SK-N-MC (cell line): ENCODE results near the gene HUNK.

Experiments used
- DNase-seq: peaks from one replicate; pipeline ENCODE4 v3.0.0-alpha.2; 2011; ENCODE audit warnings: low read depth, low spot score
- H3K27ac ChIP-seq: fragments of 200-600 bp; sonication (generic); 2 replicates; pipeline ENCODE4 v1.5.1; 2016; ENCODE audit warnings: mixed run types
- H3K36me3 ChIP-seq: fragments of 200-600 bp; sonication (generic); 2 replicates; pipeline ENCODE4 v1.6.1; 2017; ENCODE audit warnings: antibody characterized with exemption, low read length, mixed read lengths; ENCODE audit not compliant: insufficient read depth
- H3K4me3 ChIP-seq: fragments of 200-600 bp; sonication (generic); 2 replicates; pipeline ENCODE4 v1.5.1; 2016
- H3K9ac ChIP-seq: fragments of 200-600 bp; sonication (generic); 2 replicates; pipeline ENCODE4 v1.8.0; 2017; ENCODE audit warnings: mixed run types, mixed read lengths; ENCODE audit not compliant: insufficient read length
- H3K9me3 ChIP-seq: fragments of 200-600 bp; sonication (generic); 2 replicates; pipeline ENCODE4 v1.6.1; 2017; ENCODE audit warnings: low read depth, mild to moderate bottlenecking, antibody characterized with exemption, low read length, moderate library complexity, mixed read lengths
- EZH2 ChIP-seq: fragments of 200-600 bp; sonication (generic); IDR thresholded peaks from one replicate; pipeline ENCODE4 v1.6.1; 2017; ENCODE audit warnings: antibody characterized with exemption
- FOXP2 ChIP-seq: optimal IDR thresholded peaks from 2 replicates; pipeline ENCODE3; 2011; ENCODE audit warnings: mild to moderate bottlenecking, moderate library complexity; ENCODE audit not compliant: insufficient read depth; ENCODE audit errors: extremely low read length, control extremely low read depth
- POLR2AphosphoS5 ChIP-seq: IDR thresholded peaks from 2 replicates; pipeline ENCODE4 v1.6.1; 2012; ENCODE audit warnings: mild to moderate bottlenecking, low read depth, low read length, borderline replicate concordance

HUNK gene

GRCh38 chr21:31908106-31909031 is 35.5 kb downstream of the HUNK start:
- H3K4me3 ChIP-seq, result no peak overlapping the region
- TF ChIP-seq EZH2 (no peak), POLR2AphosphoS5 (no peak), FOXP2 (no peak)
- no peak overlapping the region for H3K9ac ChIP-seq
- H3K9me3 ChIP-seq, result no peaks in the 10 kb centered on the region
- no peaks in the 10 kb centered on the region for H3K36me3 ChIP-seq
- no peak for DNase-seq
- H3K27ac ChIP-seq, result no peak overlapping the region

- H3K9ac ChIP-seq, result no peak overlapping the region
- H3K27ac ChIP-seq, result no peak overlapping the region
- no peak for DNase-seq
- no peaks in the 10 kb centered on the region for H3K36me3 ChIP-seq
- no peak for TF ChIP-seq EZH2
- TF ChIP-seq FOXP2, result no peak
- TF ChIP-seq POLR2AphosphoS5, result no peak
- no peaks in the 10 kb centered on the region for H3K9me3 ChIP-seq
- H3K4me3 ChIP-seq, result no peak overlapping the region
Observed at GRCh38 chr21:31909153-31910073, 36.6 kb downstream of the HUNK start.

GRCh38 chr21:31910074-31910470 is 37.3 kb downstream of the HUNK start:
- no peaks in the 10 kb centered on the region for H3K9me3 ChIP-seq
- no peaks in the 10 kb centered on the region for H3K36me3 ChIP-seq
- H3K9ac ChIP-seq, result no peak overlapping the region
- no peak overlapping the region for H3K4me3 ChIP-seq
- H3K27ac ChIP-seq, result no peak overlapping the region
- no peak for TF ChIP-seq POLR2AphosphoS5
- no peak for TF ChIP-seq EZH2
- TF ChIP-seq FOXP2, result no peak
- no peak for DNase-seq

- Histone ChIP-seq H3K36me3 (no peaks in the 10 kb centered on the region), H3K9ac (no peak overlapping the region), H3K9me3 (no peaks in the 10 kb centered on the region), H3K4me3 (no peak overlapping the region), H3K27ac (no peak overlapping the region)
- no peak for TF ChIP-seq FOXP2
- TF ChIP-seq POLR2AphosphoS5, result no peak
- no peak for TF ChIP-seq EZH2
- DNase-seq, result no peak
Observed at GRCh38 chr21:31911138-31911907, 38.5 kb downstream of the HUNK start.

- no peaks in the 10 kb centered on the region for H3K9me3 ChIP-seq
- no peaks in the 10 kb centered on the region for H3K36me3 ChIP-seq
- H3K4me3 ChIP-seq, result no peak overlapping the region
- H3K27ac ChIP-seq, result no peak overlapping the region
- no peak for DNase-seq
- TF ChIP-seq FOXP2 (no peak), EZH2 (no peak)
- H3K9ac ChIP-seq, result no peak overlapping the region
Observed at GRCh38 chr21:31912501-31912900, 39.7 kb downstream of the HUNK start.

- Histone ChIP-seq H3K9ac (no peak overlapping the region), H3K9me3 (no peaks in the 10 kb centered on the region), H3K27ac (no peak overlapping the region), H3K4me3 (no peak overlapping the region), H3K36me3 (no peaks in the 10 kb centered on the region)
- TF ChIP-seq EZH2 (no peak), FOXP2 (no peak), POLR2AphosphoS5 (no peak)
- no peak for DNase-seq
Observed at GRCh38 chr21:31913182-31913608, 40.4 kb downstream of the HUNK start.

GRCh38 chr21:31914472-31914871 is 41.7 kb downstream of the HUNK start:
- TF ChIP-seq EZH2 (no peak), FOXP2 (no peak), POLR2AphosphoS5 (no peak)
- no peak overlapping the region for H3K4me3 ChIP-seq
- H3K27ac ChIP-seq, result no peak overlapping the region
- no peak for DNase-seq
- H3K9ac ChIP-seq, result no peak overlapping the region
- no peaks in the 10 kb centered on the region for H3K36me3 ChIP-seq
- H3K9me3 ChIP-seq, result no peaks in the 10 kb centered on the region
